Measurements from ENCODE around the gene ANKEF1.

ANKEF1 gene

DNA sequence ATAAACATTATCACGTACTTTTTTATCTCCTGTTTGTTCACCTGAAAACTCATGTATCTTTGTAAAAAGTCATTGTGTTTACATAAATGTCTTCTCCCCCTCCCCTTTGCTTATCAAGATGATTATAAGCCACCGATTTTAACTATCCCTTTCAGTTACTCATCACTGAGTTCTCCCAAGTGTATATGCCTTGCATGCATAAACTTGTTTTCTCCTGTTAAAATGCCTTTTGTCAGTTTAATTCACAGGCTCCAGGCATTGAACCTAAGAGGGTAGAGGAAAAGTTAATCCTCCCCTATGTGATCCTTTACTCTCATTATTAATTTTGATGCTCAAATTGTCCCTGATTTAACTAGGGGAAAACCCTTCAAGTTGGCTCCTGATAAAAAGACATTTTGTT, 24.2 kb downstream of the ANKEF1 start:
- Mint-ChIP-seq H3K9me3 (no peaks in the 10 kb centered on the region), H3K27me3 (peaks cover 10% of the 10 kb centered on the region), H3K27ac (no peak overlapping the region), H3K36me3 (ENCODE audit: low read depth) (peaks cover 29% of the 10 kb centered on the region), H3K4me3 (no peak overlapping the region), H3K4me1 (ENCODE audit: low read depth) (no peaks in the 10 kb centered on the region)
- DNase-seq, result no peak

DNA sequence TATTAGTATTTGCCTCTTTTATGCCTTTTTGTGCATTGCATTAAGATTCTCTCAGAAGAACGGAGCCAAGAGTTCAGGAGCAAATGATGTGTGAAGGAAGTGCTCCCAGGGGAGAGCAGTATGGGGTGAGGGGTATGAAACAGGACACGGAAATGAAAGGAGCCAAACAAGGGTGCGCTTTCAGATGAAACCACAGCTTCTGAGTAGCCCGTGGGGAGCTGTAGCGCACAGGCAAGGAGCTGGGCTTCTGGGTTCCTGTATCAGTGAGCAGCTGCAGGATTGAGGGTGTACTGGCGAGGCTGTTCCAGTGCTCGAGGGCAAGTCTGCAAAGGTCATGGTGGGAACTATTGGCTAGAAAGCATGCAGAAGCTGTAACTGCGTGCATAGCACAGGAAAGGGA, 25.4 kb downstream of the ANKEF1 start:
- H3K27me3 Mint-ChIP-seq, result peaks cover 14% of the 10 kb centered on the region
- no peak for DNase-seq
- H3K4me1 Mint-ChIP-seq (ENCODE audit: low read depth), result no peaks in the 10 kb centered on the region
- H3K9me3 Mint-ChIP-seq, result no peaks in the 10 kb centered on the region
- H3K36me3 Mint-ChIP-seq (ENCODE audit: low read depth), result peaks cover 21% of the 10 kb centered on the region
- H3K27ac Mint-ChIP-seq, result no peak overlapping the region
- no peak overlapping the region for H3K4me3 Mint-ChIP-seq

DNA sequence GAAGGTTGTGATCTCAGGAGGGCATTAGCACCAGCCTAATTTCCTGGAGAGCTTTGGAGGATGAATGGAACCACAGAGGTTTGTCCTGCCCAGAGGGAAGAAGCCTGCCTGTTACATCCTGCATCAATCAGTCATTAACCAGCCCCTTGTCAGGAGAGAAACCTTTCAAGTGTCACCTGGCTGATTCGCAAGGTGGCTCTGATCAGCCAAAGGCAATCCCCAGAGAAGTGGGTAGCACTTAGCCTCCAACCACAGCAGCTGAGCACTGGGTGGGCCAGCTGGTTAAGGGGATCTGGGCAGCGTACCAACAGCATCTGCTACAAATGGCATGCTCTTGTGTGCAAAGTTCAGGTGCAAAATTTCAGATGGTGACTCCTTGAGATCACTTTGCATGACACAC, 26.9 kb downstream of the ANKEF1 start:
- DNase-seq, result no peak
- no peak overlapping the region for H3K27ac Mint-ChIP-seq
- H3K4me3 Mint-ChIP-seq, result no peak overlapping the region

DNA sequence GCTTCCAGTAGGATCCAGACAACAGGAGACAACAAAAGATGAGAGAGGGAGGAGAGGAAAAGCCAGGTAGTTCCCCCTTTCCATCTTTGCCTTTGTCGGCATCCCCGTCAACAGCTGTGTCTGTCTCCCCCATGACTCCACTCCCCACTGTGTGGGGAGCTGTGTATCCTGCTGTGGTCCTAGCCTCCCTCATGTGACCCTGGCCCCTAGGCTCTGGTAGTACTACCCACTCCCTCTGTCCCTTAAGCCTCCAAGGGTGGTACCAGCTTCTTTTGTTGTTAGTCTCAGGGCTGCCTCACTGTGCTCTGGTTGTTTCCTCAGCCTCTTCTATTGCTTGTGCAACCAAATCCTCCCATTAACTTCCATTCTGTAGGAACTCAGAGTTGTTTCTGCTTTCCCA, 28.7 kb downstream of the ANKEF1 start:
- Mint-ChIP-seq H3K27me3 (peaks cover 14% of the 10 kb centered on the region), H3K36me3 (ENCODE audit: low read depth) (no peaks in the 10 kb centered on the region), H3K4me1 (ENCODE audit: low read depth) (no peaks in the 10 kb centered on the region), H3K27ac (no peak overlapping the region), H3K9me3 (no peaks in the 10 kb centered on the region), H3K4me3 (no peak overlapping the region)
- DNase-seq, result no peak

More for the DNA sequence above, 26.9 kb downstream of the ANKEF1 start:
- Mint-ChIP-seq H3K4me1 (ENCODE audit: low read depth) (no peaks in the 10 kb centered on the region), H3K27me3 (peaks cover 14% of the 10 kb centered on the region), H3K36me3 (ENCODE audit: low read depth) (peaks cover 10% of the 10 kb centered on the region), H3K9me3 (no peaks in the 10 kb centered on the region)

DNA sequence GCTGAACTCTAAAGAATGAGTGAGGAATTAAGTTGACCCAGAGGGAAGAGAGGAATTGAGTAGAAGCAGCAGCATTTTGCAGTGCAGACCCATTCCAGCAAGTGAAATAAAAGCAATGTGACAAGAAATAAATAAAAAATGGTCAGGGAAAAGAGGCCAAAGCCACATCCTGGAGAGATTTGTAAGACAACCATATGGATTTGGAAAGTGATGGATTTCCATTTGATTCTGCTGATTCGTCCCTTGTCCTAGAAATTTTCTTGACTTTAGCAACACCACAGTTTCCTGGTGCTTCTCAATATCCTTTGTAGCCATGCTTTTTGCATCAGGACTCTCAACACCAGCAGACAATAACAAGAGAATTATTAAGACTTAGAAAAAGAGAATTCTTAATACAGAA, 29.8 kb downstream of the ANKEF1 start:
- H3K4me1 Mint-ChIP-seq (ENCODE audit: low read depth), result no peaks in the 10 kb centered on the region
- H3K27ac Mint-ChIP-seq, result no peak overlapping the region
- no peak overlapping the region for H3K4me3 Mint-ChIP-seq
- no peaks in the 10 kb centered on the region for H3K9me3 Mint-ChIP-seq
- no peak for DNase-seq
- H3K27me3 Mint-ChIP-seq, result peaks cover 17% of the 10 kb centered on the region
- H3K36me3 Mint-ChIP-seq (ENCODE audit: low read depth), result no peaks in the 10 kb centered on the region

DNA sequence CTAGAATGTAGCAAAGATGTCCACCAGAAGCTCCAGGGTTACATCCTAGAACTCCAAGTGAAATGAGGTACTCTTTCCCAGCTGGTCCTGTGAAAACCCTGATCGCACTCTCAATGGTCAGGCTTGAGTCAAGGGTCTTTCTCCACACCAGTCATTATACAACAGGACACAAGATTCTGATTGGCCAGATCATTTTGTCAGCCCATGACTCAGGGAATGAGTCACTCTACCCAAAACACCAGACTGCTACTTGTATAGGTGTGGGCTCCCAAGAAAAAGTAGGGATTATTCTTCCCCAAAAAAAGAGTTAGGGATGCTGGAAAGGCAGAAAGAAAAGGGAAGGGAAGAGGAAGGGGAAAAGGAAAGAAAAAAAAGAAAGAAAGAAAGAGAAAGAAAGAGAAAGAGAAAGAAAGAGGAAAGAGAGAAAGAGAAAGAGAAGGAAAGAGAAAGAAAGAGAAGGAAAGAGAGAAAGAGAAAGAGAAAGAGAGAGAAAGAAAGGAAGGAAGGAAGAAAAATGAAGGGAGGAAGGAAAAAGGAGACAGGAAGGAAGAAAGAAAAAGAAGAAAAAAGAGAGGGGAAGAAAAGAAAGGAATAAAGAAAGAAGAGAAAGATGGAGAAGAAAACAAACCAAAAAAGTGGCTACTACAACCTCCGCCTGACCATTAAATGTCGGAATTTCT, 30.5 kb downstream of the ANKEF1 start:
- Mint-ChIP-seq H3K27ac (no peak overlapping the region), H3K36me3 (ENCODE audit: low read depth) (no peaks in the 10 kb centered on the region), H3K4me3 (no peak overlapping the region), H3K4me1 (ENCODE audit: low read depth) (no peaks in the 10 kb centered on the region), H3K9me3 (no peaks in the 10 kb centered on the region), H3K27me3 (peaks cover 21% of the 10 kb centered on the region)
- no peak for DNase-seq

DNA sequence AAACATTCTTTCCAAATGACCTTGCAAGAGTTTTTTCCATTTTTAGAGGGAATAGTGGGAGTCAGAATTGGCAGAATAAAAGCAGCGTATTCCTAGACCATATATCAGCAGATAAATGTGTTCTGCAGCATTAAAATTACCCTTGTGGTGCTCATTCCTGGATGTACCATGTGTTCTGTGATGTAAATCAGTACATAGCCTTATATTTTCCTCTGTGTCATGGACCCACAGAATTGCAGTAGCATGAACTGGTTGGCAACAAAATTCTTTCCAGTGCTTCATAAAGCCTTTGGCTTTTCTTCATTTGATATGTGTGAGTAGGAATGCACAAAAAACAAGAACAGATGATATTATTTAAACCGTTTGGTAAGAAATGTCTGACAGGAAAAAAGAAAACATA, 32.5 kb downstream of the ANKEF1 start:
- no peak for DNase-seq
- H3K27me3 Mint-ChIP-seq, result peaks cover 27% of the 10 kb centered on the region
- no peak overlapping the region for H3K27ac Mint-ChIP-seq
- H3K9me3 Mint-ChIP-seq, result no peaks in the 10 kb centered on the region
- no peaks in the 10 kb centered on the region for H3K4me1 Mint-ChIP-seq (ENCODE audit: low read depth)
- no peak overlapping the region for H3K4me3 Mint-ChIP-seq
- no peaks in the 10 kb centered on the region for H3K36me3 Mint-ChIP-seq (ENCODE audit: low read depth)

DNA sequence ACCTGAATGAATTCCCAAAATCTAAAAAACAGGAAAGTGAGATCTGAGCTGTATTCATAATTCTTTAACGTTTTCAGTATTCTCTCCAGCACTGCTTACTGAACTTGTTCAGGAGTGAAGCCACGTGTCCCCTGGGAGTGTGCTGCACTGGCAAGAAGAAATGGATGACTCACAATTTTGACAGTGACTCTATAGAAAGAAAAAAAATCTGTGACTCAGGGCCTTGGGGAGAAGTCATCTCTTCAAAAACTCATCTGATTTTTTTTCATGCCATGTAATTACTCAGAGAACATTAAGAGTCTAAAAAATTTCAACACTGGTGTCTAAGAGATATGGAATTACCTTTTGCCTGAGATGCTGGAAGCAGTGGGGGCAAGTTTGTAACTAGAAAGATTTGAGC, 39.7 kb downstream of the ANKEF1 start:
- Mint-ChIP-seq H3K9me3 (no peaks in the 10 kb centered on the region), H3K27me3 (peaks cover 53% of the 10 kb centered on the region), H3K4me3 (no peak overlapping the region), H3K36me3 (ENCODE audit: low read depth) (no peaks in the 10 kb centered on the region), H3K4me1 (ENCODE audit: low read depth) (no peaks in the 10 kb centered on the region), H3K27ac (no peak overlapping the region)
- no peak for DNase-seq

DNA sequence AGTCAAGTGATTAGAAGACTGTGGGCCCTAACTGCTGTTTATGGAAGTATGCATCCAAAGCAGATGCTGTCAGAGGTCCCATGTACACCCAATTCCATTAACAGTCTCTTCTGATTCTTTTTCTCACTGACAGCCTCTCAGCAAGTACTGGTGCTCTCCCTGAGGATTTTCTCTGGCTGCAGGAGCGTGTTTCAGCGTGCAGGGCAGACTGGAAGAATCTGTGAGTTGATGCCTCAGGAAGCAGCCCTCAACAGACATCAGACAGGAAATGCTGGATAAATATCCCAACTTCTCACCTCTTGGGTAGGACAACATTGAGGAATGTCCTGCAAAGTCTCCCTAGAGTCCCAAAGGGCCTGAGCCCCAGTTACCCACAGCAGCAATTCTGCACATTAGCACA, 40.8 kb downstream of the ANKEF1 start:
- Mint-ChIP-seq H3K27me3 (peaks cover 47% of the 10 kb centered on the region), H3K9me3 (no peaks in the 10 kb centered on the region), H3K27ac (no peak overlapping the region)

DNA sequence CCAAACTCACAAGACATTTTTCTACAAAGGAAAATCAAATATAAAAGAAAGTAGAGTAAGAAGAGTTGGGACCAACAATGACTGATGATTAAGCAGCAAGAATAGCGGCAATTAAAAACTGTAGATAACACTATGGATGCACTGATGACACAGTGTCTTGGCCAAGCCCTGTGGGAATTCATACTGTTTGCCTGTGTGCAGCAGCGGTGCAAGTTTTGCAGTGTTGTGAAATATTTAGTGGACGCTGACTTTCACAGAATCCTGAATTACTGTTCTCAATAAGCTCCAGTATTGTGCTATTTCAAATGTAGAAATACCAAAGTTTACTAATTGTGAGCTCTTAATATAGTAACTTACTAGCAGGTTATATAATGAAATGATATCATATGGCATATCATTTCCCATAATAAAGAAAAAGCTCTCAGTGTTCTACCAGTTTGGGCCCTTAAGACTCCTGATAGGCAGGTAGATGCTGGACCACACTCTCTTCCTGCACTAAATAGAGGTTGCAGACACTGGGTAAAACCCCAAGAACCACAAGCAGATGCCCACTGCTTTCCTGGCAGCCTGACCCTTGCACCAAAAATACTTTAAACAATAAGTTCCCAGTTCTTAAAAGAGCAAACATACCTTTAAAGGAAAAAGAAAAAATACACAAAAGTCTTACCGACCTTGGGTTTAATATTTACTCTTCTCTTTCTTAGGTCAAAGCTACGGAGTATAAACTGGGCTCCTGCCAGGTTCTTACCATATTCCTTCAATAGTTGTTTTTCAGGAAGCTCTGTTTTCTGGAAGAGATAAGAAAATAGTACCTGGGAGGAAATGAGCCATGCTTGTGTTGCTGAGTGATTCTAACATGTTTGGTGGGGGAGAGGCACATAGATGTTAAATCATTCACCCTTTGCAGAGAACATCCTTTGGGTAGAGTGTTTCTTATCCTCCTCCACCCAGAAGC, 41.6 kb downstream of the ANKEF1 start:
- Mint-ChIP-seq H3K4me1 (ENCODE audit: low read depth) (no peaks in the 10 kb centered on the region), H3K9me3 (no peaks in the 10 kb centered on the region), H3K27me3 (peaks cover 47% of the 10 kb centered on the region), H3K27ac (no peak overlapping the region), H3K36me3 (ENCODE audit: low read depth) (no peaks in the 10 kb centered on the region), H3K4me3 (no peak overlapping the region)
- no peak for DNase-seq

More for the DNA sequence above, 40.8 kb downstream of the ANKEF1 start:
- no peaks in the 10 kb centered on the region for H3K4me1 Mint-ChIP-seq (ENCODE audit: low read depth)
- no peaks in the 10 kb centered on the region for H3K36me3 Mint-ChIP-seq (ENCODE audit: low read depth)
- DNase-seq, result no peak
- H3K4me3 Mint-ChIP-seq, result no peak overlapping the region

DNA sequence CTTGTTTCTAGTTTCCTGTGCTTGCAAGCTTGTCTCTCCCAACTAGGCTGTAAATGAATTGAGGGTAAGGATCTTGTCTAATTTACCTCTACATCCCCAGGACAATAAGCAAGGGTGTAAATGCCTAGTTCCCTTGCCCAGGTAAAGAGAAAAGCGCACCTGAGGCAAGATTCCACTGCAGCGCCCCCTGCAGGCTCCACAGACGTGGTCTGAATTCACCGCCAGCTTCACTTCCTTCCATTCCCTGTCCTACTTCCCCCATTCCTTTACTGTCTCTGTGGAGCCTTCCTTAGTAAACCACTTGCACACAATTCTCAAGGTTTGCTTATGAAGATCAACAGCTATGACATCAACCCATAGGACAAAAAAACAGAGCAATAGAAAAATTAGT, 42.3 kb downstream of the ANKEF1 start:
- Mint-ChIP-seq H3K36me3 (ENCODE audit: low read depth) (no peaks in the 10 kb centered on the region), H3K27ac (no peak overlapping the region), H3K9me3 (no peaks in the 10 kb centered on the region), H3K4me1 (ENCODE audit: low read depth) (no peaks in the 10 kb centered on the region), H3K4me3 (no peak overlapping the region), H3K27me3 (peaks cover 47% of the 10 kb centered on the region)
- no peak for DNase-seq

DNA sequence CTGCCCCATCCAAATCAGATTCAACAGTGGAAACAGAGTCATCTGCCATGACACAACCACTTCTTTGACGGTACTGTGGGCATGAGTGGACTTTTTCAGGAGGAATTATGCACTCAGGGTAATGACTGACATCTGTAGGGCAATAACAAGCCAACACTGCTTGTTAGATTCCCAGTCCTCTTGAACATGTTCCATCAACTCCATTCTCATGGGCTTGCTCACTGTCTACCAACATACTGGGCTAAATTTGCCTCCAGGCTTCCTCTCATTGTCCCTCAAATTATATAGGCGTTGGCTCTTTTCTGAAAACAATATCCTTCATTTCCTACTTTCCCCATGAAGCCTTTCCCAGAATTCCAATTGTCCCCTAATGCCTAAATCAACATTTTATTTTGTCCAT, 43.1 kb downstream of the ANKEF1 start:
- H3K27ac Mint-ChIP-seq, result no peak overlapping the region
- H3K4me1 Mint-ChIP-seq (ENCODE audit: low read depth), result no peaks in the 10 kb centered on the region
- no peaks in the 10 kb centered on the region for H3K9me3 Mint-ChIP-seq
- H3K4me3 Mint-ChIP-seq, result no peak overlapping the region
- H3K36me3 Mint-ChIP-seq (ENCODE audit: low read depth), result no peaks in the 10 kb centered on the region
- peaks cover 46% of the 10 kb centered on the region for H3K27me3 Mint-ChIP-seq
- DNase-seq, result no peak

DNA sequence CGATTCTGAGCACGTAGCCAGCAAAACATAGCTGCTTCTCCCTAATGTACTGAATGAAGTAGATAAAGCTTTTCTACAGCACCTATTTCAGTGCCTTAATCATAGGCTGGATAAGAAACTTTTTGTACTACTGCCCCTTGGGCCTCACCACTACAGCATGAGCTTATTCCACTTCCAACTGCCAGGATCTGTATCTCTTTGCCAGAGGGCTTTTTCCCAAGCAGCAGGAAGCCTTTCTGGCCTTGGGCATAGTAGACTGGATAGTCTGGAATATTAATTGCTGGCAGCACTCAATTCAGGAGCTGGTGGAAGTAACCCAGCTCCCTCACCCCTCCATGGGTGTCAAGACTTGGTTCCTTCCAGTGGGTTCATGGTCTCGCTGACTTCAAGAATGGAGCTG, 43.6 kb downstream of the ANKEF1 start:
- no peaks in the 10 kb centered on the region for H3K9me3 Mint-ChIP-seq
- no peak for DNase-seq
- H3K36me3 Mint-ChIP-seq (ENCODE audit: low read depth), result no peaks in the 10 kb centered on the region
- H3K4me1 Mint-ChIP-seq (ENCODE audit: low read depth), result no peaks in the 10 kb centered on the region
- peaks cover 42% of the 10 kb centered on the region for H3K27me3 Mint-ChIP-seq
- no peak overlapping the region for H3K4me3 Mint-ChIP-seq
- no peak overlapping the region for H3K27ac Mint-ChIP-seq

DNA sequence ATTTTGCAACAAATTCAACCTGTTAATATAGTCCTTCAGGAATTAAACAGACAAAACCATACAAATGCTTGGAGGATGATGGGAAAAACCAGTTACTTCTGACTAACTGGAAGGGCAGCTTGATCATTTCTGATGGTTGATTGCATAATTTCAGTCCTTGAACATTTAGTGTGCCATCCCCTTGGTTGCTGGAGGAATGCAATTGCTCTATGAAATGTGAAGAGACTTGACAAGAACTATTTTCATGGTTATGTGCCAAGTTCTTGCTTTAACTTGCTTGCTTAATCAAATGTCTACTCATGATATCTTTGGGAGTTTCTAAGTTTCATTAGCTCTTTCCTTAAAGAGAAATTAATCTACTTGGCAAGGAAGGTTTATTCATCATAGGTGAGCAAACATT, 45.2 kb downstream of the ANKEF1 start:
- H3K9me3 Mint-ChIP-seq, result no peaks in the 10 kb centered on the region
- no peak overlapping the region for H3K4me3 Mint-ChIP-seq
- DNase-seq, result no peak
- no peaks in the 10 kb centered on the region for H3K4me1 Mint-ChIP-seq (ENCODE audit: low read depth)
- H3K27me3 Mint-ChIP-seq, result peaks cover 38% of the 10 kb centered on the region
- no peaks in the 10 kb centered on the region for H3K36me3 Mint-ChIP-seq (ENCODE audit: low read depth)
- no peak overlapping the region for H3K27ac Mint-ChIP-seq

DNA sequence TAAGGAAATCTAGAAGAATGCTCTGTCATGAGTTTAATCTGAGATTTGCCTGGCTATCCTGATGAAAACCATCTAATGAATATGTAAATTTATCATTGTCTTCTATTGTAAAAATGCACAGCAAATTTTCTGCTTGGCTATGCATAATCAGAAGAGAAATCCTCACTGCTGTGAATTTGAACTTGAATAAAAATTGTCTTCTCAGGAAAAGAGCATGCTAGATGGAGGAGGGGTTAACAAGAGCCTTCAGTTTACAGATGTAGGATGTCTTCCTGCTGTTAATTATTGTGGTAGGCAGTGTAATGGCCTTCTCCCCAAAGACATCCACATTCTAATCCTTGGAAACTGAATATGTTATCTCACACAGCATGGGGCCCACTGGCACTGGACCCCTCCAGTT, 45.8 kb downstream of the ANKEF1 start:
- no peak overlapping the region for H3K27ac Mint-ChIP-seq
- no peaks in the 10 kb centered on the region for H3K9me3 Mint-ChIP-seq
- no peaks in the 10 kb centered on the region for H3K4me1 Mint-ChIP-seq (ENCODE audit: low read depth)
- no peaks in the 10 kb centered on the region for H3K36me3 Mint-ChIP-seq (ENCODE audit: low read depth)
- H3K4me3 Mint-ChIP-seq, result no peak overlapping the region
- H3K27me3 Mint-ChIP-seq, result peaks cover 35% of the 10 kb centered on the region
- DNase-seq, result no peak

Data from activated T-cell treated with anti-CD3 and anti-CD28 coated beads, Interleukin-2, amount 50 U/mL, for 24 hours (primary cell).